Activated CD4-positive, alpha-beta T cell treated with anti-CD3 and anti-CD28 coated beads for 36 hours (primary cell): ENCODE data around the gene KREMEN1. TPM values are rescaled to one million over a fixed set of nuclear protein-coding genes. Genes with fewer than 3 reads are reported as not detected.
A peak's percentile ranks its signal among the peaks of the same experiment; 100 is the strongest.

Experiments
- ATAC-seq: fragments of 200-7000 bp; cut with Tn5 transposase; one replicate; pipeline ENCODE4 v1.10.0; 2021; ENCODE audit warnings: mild to moderate bottlenecking, moderate library complexity
- CTCF ChIA-PET: fragments of 350-600 bp; sonication (Branson Sonifier 250); formaldehyde crosslinking; loops from one replicate; lab custom pipeline; 2021; ENCODE audit warnings: antibody characterized with exemption; lab: Charles Lee
- POLR2A ChIA-PET: fragments of 350-600 bp; sonication (Branson Sonifier 250); formaldehyde crosslinking; loops from one replicate; lab custom pipeline; 2021; ENCODE audit warnings: antibody characterized with exemption, inconsistent platforms; lab: Charles Lee
- DNase-seq: peaks from one replicate; pipeline ENCODE4 v3.0.0-alpha.2; 2020
- H3K27ac Mint-ChIP-seq: one replicate; pipeline ENCODE4 v1.8.0; 2021; ENCODE audit warnings: mixed read lengths
- H3K27me3 Mint-ChIP-seq: one replicate; pipeline ENCODE4 v1.8.0; 2021; ENCODE audit warnings: mixed read lengths
- H3K36me3 Mint-ChIP-seq: one replicate; pipeline ENCODE4 v1.8.0; 2021; ENCODE audit warnings: low read depth, mixed read lengths
- H3K4me1 Mint-ChIP-seq: one replicate; pipeline ENCODE4 v1.8.0; 2021; ENCODE audit warnings: mixed read lengths
- H3K4me3 Mint-ChIP-seq: one replicate; pipeline ENCODE4 v1.8.0; 2021; ENCODE audit warnings: mild to moderate bottlenecking, moderate library complexity, mixed read lengths
- H3K9me3 Mint-ChIP-seq: one replicate; pipeline ENCODE4 v1.8.0; 2021; ENCODE audit warnings: low read depth, mixed read lengths
- intact Hi-C, 2 experiments: fragments of 100-400 bp; cut with DNase I in 1 of 2; cut with micrococcal nuclease in 1 of 2; formaldehyde crosslinking; loops; one replicate each; pipeline versions ENCODE4 v1.14.2 to v1.15.1; 2022 to 2024; cut with DNase I, micrococcal nuclease
- total RNA-seq, 2 experiments: library from RNA; stranded (reverse); gene quantifications; one replicate each; pipeline ENCODE4 v1.2.3, GENCODE V29; 2021

KREMEN1 gene, protein sequence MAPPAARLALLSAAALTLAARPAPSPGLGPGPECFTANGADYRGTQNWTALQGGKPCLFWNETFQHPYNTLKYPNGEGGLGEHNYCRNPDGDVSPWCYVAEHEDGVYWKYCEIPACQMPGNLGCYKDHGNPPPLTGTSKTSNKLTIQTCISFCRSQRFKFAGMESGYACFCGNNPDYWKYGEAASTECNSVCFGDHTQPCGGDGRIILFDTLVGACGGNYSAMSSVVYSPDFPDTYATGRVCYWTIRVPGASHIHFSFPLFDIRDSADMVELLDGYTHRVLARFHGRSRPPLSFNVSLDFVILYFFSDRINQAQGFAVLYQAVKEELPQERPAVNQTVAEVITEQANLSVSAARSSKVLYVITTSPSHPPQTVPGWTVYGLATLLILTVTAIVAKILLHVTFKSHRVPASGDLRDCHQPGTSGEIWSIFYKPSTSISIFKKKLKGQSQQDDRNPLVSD
- total RNA-seq = under 1 TPM; 0.11 to 0.30 TPM

DNA sequence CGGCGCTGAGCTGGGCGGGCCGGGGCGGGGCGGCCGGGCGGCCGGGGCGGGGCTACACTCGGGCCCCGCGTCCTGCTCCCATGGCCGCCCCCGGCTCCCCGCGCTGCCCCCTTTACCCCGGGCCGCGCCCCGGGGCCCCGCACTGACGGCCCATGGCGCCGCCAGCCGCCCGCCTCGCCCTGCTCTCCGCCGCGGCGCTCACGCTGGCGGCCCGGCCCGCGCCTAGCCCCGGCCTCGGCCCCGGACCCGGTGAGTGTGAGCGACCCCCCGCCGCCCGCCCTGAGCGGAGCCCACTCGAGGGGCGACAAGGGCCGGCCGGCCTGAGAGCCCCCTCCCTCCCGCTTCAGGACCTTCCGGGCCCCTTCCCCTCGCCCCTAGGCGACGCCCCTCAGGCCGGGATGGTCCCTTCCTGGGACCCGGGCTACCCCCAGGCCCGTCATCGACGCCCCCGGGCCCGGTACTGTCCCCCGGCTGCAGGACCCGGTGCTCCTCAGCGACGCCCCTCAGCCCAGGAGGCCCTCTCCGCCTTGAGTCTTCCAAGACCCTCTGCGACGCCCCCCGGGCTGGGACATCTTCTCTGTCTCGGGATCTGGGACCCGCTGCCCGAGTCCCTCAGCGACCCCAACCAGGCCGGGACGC, at the start of gene KREMEN1:
Gene KREMEN1, plus strand, starts transcription at position 57 of the 639 bp plus-strand sequence. Its CDS starts 96 bp downstream, at position 153.
- CTCF ChIA-PET = interaction anchor here (1.1 to 1.6 kb wide), 5 partner anchors 30 to 218 kb away, joined by 3 to 6 read pairs (median 3); no protein-coding TSS in a partner anchor
- H3K4me3 Mint-ChIP-seq = peak within 1 kb of the TSS; percentile 66
- no peak for ATAC-seq

DNA sequence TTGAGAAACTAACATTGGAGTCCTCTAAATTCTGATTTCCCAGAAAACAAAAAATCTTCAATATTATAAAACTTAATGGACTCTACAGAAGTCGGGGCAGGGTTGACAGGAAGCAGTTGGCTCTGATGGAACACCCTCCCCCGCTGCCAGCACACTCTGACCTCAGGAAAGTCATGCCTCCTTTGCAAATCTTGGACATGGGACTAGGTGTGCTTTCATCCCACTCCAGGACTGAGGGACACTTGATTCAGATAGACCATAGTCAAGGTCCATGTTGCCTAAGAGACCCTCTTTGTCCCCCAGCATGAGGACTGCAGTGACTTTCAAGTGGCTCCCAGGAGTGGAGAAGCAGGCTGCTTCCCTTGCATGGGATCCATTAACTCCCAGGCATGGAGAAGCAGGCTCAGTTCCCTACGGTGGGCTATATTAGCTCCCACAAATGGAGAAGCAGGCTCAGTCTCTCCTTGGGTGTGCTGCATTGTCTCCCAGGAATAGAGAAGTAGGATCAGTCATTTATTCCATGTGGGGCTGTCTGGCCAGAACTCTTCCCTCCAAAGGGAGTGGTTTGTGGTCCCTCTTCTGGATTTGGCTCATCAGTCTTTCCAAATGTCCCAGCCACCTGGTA, 49.6 kb upstream of the KREMEN1 start:
- peaks cover 11% of the 10 kb centered on the region for H3K27me3 Mint-ChIP-seq
- intact Hi-C loops = no loop called here
- ATAC-seq (no peak), DNase-seq (no peak)
- POLR2A ChIA-PET = no interaction called here
- CTCF ChIA-PET = interaction anchor here (0.6 kb wide), 1 partner anchor 1138 kb away, joined by 3 read pairs; no protein-coding TSS in a partner anchor
- no peaks in the 10 kb centered on the region for H3K4me1 Mint-ChIP-seq
- H3K9me3 Mint-ChIP-seq = peaks cover 3% of the 10 kb centered on the region
- H3K36me3 Mint-ChIP-seq = no peaks in the 10 kb centered on the region
- no peak overlapping the region for H3K4me3 Mint-ChIP-seq
- H3K27ac Mint-ChIP-seq = no peak overlapping the region

More for the DNA sequence above, at the start of gene KREMEN1:
- Mint-ChIP-seq H3K9me3 (no peaks in the 10 kb centered on the region), H3K4me1 (peaks cover 15% of the 10 kb centered on the region), H3K36me3 (no peaks in the 10 kb centered on the region), H3K27me3 (peaks cover 53% of the 10 kb centered on the region), H3K27ac (no peak within 1 kb of the TSS)
- intact Hi-C loops = loop anchor here (1.0 to 5.0 kb wide), 9 partner anchors 116 to 1156 kb away; partner anchors contain the start of genes ZNRF3 (in 2 of the 2), AP1B1 (in 1 of the 2), CCDC117 (in 1 of the 2) and HSCB (in 1 of the 2)
- DNase-seq = peak; percentile 13
- POLR2A ChIA-PET = no interaction called here

DNA sequence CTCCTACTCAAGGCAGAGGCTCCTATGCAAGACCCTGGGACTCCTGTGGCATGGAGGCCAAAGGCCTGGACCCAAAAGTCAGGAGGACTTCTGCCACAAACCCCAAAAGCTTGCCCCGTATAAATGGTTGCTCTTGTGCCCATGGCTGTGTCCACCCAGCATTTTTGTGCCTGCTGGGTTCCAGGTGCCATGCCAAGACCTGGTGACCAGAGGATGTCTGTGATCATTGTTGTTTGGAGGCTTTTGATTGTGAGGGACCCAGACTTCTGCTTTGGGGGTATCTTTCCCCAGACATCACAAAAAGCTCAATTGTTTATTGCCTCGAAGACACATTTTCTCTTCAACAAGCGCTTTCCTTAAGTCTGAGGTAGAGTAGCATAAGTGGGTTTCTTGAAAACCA, 46.3 kb upstream of the KREMEN1 start:
- CTCF ChIA-PET = interaction anchor here (0.8 kb wide), 1 partner anchor 14 kb away, joined by 4 read pairs; no protein-coding TSS in a partner anchor

DNA sequence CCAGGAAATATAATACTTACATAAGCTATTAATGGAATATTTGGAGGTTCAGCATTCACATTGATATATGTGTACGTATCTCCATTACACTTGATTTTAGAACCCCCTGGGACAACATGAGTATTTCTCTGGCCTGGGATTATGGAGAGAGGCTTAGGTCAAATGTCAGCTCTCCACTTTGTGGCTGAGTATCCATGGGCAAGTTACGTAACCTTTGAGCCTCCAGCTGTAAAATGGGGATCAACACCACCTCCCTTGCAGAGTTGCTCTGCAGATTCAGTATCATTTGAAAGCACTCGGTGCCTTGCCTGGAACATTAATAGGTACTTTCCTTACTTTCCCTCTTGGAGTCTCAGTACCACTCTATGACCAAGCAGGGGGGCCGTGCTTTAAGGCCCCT, 44.4 kb upstream of the KREMEN1 start:
- ChIA-PET POLR2A (no interaction called here), CTCF (no interaction called here)
- intact Hi-C loops = no loop called here
- Mint-ChIP-seq H3K9me3 (no peaks in the 10 kb centered on the region), H3K4me1 (peaks cover 11% of the 10 kb centered on the region), H3K27me3 (peaks cover 28% of the 10 kb centered on the region), H3K4me3 (no peak overlapping the region), H3K36me3 (no peaks in the 10 kb centered on the region), H3K27ac (no peak overlapping the region)
- DNase-seq = no peak
- no peak for ATAC-seq

More for the DNA sequence above, 46.3 kb upstream of the KREMEN1 start:
- Mint-ChIP-seq H3K9me3 (no peaks in the 10 kb centered on the region), H3K4me1 (peaks cover 11% of the 10 kb centered on the region), H3K36me3 (no peaks in the 10 kb centered on the region), H3K4me3 (no peak overlapping the region), H3K27me3 (peaks cover 28% of the 10 kb centered on the region), H3K27ac (no peak overlapping the region)
- POLR2A ChIA-PET = no interaction called here
- DNase-seq (no peak), ATAC-seq (no peak)
- intact Hi-C loops = no loop called here

DNA sequence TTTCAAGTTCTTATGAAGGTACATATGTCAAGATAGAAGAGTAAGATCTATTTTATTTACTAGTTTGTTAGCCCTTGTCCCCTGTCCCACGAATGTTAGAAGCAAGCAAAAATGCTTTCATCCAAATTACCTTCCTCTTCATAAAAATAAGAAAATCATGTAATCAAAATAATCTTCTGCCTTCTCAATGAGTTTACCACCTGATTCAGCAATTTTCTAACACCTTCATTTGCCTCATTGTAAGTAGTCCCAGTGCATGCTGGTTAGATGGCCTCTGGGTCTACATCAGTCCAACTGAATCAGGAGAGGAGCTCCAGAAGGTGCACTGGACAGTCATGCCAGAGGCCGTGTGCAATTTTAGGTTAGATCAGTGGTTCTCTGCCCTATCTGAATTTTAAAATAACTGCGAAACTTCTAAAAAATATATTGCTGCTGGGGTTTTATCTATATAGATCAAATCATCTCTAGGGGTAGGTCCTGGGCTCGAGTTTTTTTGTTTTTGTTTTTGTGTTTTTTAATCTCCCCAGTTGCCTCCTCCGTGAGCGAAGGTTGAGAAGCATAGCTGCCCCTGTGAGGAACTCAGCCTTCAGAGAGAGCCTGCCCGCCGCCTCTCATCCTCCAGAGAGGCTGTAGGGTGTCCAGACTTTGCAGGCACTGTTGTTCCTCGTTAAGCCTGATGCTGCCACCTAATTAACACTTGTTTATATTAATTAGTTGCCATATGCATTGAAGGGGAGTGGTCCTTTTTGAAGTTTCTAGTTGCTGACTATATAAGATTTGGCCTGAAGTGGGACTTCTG, 43.4 kb upstream of the KREMEN1 start:
- intact Hi-C loops = no loop called here
- Mint-ChIP-seq H3K27ac (no peak overlapping the region), H3K27me3 (peaks cover 29% of the 10 kb centered on the region), H3K4me1 (peaks cover 11% of the 10 kb centered on the region), H3K4me3 (no peak overlapping the region), H3K9me3 (no peaks in the 10 kb centered on the region), H3K36me3 (no peaks in the 10 kb centered on the region)
- POLR2A ChIA-PET = no interaction called here
- CTCF ChIA-PET = no interaction called here
- DNase-seq (no peak), ATAC-seq (no peak)

DNA sequence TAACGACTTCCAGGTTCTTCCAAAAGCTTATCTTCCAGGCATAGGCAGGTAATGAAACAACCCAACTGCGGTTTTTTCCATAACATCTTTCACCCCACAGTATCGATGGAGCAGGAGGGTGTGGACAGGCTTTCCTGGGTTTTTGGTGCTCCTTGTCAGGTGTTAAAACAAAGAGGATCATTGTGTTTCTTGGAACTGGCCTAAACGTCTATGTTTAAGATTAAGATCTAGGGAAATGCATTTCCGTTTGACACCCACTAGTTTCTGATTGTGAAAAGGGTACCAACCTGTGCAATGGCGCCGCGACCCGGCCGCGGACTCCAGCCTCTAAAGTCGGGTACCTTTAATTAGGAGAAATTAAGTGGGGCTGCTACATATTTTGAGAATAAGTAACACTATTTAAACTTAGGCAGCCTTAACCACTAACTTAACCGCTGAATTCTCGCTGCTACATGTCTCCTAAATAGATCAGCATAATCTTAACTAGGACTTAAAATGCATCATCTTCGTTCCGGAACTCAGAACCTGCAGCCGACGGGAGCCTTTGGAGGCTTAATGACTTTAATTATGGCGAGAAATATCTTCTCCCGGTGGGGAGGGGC, 42.7 kb upstream of the KREMEN1 start:
- Mint-ChIP-seq H3K36me3 (no peaks in the 10 kb centered on the region), H3K27ac (no peak overlapping the region), H3K9me3 (no peaks in the 10 kb centered on the region), H3K4me1 (peaks cover 11% of the 10 kb centered on the region), H3K27me3 (peaks cover 31% of the 10 kb centered on the region), H3K4me3 (no peak overlapping the region)
- intact Hi-C loops = no loop called here
- DNase-seq = peak; percentile 28
- CTCF ChIA-PET = no interaction called here
- POLR2A ChIA-PET = no interaction called here
- ATAC-seq = no peak

DNA sequence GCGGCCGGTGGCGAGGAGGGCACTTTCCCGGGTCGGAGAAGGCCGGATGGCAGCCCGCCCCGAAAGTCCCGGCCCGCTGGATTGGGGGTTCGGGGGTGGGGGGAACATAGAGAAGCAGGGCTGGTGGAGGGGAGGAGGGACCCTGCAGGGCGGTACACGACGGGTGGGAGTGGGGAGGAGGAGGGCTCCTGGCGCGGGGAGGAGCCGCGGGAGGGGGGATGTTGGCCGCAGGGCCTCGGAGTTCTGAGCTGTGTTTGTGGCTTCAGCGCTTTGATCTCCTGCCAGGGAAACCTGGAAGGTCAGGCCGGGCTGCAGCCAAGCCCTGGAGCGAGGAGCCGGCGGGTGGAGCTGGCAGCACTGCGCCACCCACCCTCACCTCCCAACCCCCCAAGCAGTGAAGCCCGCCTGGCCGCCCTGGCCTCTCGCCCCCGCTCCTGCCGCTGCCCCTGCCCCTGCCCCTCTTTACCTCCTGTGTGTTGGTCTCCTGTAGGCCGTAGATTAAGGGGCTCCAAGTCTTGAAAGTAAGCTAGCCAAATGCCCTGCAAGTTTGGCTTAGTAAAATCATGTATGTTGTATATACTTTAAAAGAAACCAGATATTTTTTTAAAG, 42.1 kb upstream of the KREMEN1 start:
- POLR2A ChIA-PET = interaction anchor here (0.6 kb wide), 1 partner anchor 303 kb away, joined by 3 read pairs; no protein-coding TSS in a partner anchor
- Mint-ChIP-seq H3K27me3 (peaks cover 31% of the 10 kb centered on the region), H3K27ac (no peak overlapping the region), H3K4me3 (no peak overlapping the region), H3K9me3 (no peaks in the 10 kb centered on the region), H3K36me3 (no peaks in the 10 kb centered on the region), H3K4me1 (peaks cover 11% of the 10 kb centered on the region)
- ATAC-seq = no peak
- intact Hi-C loops = no loop called here
- CTCF ChIA-PET = no interaction called here
- DNase-seq = peak; percentile 19

DNA sequence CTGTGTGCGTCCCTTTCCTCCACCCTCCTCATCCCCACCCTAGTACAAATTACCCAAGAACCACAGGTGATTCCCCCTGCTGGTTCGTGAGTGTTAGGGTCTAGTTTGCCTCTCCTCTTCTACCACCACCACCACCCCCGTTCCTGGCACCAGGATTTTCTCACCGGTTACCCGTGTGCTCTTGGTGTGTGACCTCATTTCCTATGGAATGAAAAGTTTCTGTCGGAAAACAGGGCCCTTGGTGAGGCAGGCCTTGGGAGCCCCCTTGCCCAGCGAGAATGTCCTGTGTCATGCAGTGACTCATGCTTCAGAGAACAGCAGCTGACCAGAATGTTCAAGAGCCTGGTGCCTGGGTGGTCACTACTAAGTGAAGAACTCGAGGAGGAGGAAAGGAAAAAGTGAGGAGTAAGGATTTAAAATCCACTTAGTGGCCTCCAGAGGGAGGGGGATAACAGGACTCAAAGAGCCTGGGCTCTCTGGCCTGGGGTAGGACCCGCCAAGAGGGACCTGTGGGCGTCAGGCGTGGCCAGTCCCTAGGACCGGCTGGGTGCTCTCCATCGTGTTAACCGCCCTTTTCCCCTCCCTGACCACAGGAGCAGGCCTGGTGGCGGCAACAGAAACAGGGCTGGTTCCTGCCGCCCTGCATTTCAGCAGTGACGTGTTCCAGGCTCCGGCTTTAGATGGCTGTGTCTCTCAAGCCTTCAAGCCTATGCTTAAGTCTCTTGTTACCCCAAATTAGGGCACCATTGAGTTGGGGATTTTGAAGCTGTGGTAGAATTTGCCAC, 41.4 kb upstream of the KREMEN1 start:
- CTCF ChIA-PET = no interaction called here

DNA sequence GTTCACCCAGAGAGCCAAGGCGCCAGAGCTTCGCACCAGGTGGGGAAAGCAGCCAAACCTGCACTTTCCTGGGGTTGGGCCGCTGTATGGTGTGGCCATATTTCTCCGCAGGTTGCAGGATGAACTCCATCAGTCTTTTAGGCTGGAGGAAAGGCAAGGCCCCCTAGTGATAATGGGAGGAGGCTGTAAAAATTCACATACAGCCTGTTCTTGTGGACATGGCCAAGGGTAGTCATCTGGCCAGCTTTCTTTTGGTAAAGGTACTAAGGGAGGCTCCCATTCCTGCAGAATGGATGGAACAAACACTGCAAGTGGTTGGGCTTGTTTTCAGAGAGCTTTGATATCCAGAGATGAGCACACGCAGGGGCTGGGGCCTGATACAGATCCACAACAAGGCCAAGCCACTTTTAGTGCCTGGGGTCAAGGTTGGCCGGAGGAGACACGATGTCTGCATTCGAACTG, 40.8 kb upstream of the KREMEN1 start:
- Mint-ChIP-seq H3K4me3 (no peak overlapping the region), H3K4me1 (peaks cover 11% of the 10 kb centered on the region), H3K36me3 (no peaks in the 10 kb centered on the region), H3K9me3 (no peaks in the 10 kb centered on the region), H3K27ac (no peak overlapping the region), H3K27me3 (peaks cover 31% of the 10 kb centered on the region)
- intact Hi-C loops = no loop called here
- POLR2A ChIA-PET = no interaction called here
- DNase-seq (no peak), ATAC-seq (no peak)
- CTCF ChIA-PET = no interaction called here

More for the DNA sequence above, 41.4 kb upstream of the KREMEN1 start:
- POLR2A ChIA-PET = interaction anchor here (0.6 kb wide), 1 partner anchor 303 kb away, joined by 3 read pairs; no protein-coding TSS in a partner anchor
- intact Hi-C loops = no loop called here
- Mint-ChIP-seq H3K27ac (no peak overlapping the region), H3K27me3 (peaks cover 31% of the 10 kb centered on the region), H3K4me1 (peaks cover 11% of the 10 kb centered on the region), H3K9me3 (no peaks in the 10 kb centered on the region), H3K36me3 (no peaks in the 10 kb centered on the region), H3K4me3 (no peak overlapping the region)
- no peak for ATAC-seq
- no peak for DNase-seq

DNA sequence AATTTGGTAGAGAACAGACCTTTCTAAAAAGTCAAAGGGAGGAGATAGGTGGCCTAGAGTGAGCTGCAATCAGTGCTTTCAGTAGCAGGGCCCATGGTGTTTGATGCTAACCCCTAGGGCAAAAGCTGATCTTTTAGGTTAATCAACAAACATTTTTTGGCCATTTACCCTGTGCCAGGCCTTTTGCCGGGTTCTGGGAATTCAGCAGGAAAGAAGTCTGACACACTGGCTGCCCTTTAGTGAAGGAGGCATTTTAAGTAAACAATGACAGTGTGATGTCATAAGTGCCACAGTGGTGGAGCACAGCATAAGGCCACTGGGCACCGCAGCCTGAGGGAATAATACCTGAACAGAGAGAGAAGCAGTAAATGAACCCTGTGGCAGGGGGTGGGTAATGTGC, 40.3 kb upstream of the KREMEN1 start:
- ChIA-PET POLR2A (no interaction called here), CTCF (no interaction called here)
- Mint-ChIP-seq H3K27me3 (peaks cover 29% of the 10 kb centered on the region), H3K36me3 (no peaks in the 10 kb centered on the region), H3K9me3 (no peaks in the 10 kb centered on the region), H3K27ac (no peak overlapping the region), H3K4me1 (peaks cover 11% of the 10 kb centered on the region), H3K4me3 (no peak overlapping the region)
- intact Hi-C loops = no loop called here
- ATAC-seq (no peak), DNase-seq (no peak)
